Cortex of kidney (tissue), 1 donor: ENCODE data around the gene GGT6.

Experiments
- DNase-seq: peaks from one replicate; lab custom pipeline; 2025; lab: John Stamatoyannopoulos, UW

The GGT6 gene

GRCh38 chr17:4520060-4520893 is 40.1 kb downstream of the GGT6 start:
- no peak for DNase-seq

GRCh38 chr17:4519361-4519788 is 41.0 kb downstream of the GGT6 start:
- DNase-seq: no peak

GRCh38 chr17:4518901-4519300 is 41.5 kb downstream of the GGT6 start:
- no peak for DNase-seq

- no peak for DNase-seq
Measured at GRCh38 chr17:4516735-4517134, 43.6 kb downstream of the GGT6 start.

GRCh38 chr17:4515501-4515900 is 44.9 kb downstream of the GGT6 start:
- DNase-seq: no peak

- DNase-seq: no peak
Measured at GRCh38 chr17:4514779-4515178, 45.6 kb downstream of the GGT6 start.

GRCh38 chr17:4514206-4514605 is 46.2 kb downstream of the GGT6 start:
- no peak for DNase-seq

- no peak for DNase-seq
Measured at GRCh38 chr17:4513113-4514032, 47.0 kb downstream of the GGT6 start.

- DNase-seq: no peak
Measured at GRCh38 chr17:4512156-4513112, 47.9 kb downstream of the GGT6 start.

GRCh38 chr17:4511199-4511932 is 49.0 kb downstream of the GGT6 start:
- DNase-seq: no peak

GRCh38 chr17:4510618-4510941 is 49.8 kb downstream of the GGT6 start:
- no peak for DNase-seq

GRCh38 chr17:4509923-4510617 is 50.3 kb downstream of the GGT6 start:
- no peak for DNase-seq

GRCh38 chr17:4509401-4509800 is 51.0 kb downstream of the GGT6 start:
- no peak for DNase-seq

GRCh38 chr17:4508207-4508606 is 52.2 kb downstream of the GGT6 start:
- no peak for DNase-seq

GRCh38 chr17:4507361-4508111 is 52.8 kb downstream of the GGT6 start:
- DNase-seq: no peak
